NCI-H524 (cell line): ENCODE results near the gene C18orf63.
"Not testable (repeated sequence)": the region's sequence is repeated elsewhere in the genome, so short reads cannot be mapped to it uniquely, and the experiment has no call there.

ENCODE experiments used
- DNase-seq, 2 experiments: peaks; one replicate each; lab custom pipeline; 2025; lab: John Stamatoyannopoulos, UW

C18orf63 gene

DNA sequence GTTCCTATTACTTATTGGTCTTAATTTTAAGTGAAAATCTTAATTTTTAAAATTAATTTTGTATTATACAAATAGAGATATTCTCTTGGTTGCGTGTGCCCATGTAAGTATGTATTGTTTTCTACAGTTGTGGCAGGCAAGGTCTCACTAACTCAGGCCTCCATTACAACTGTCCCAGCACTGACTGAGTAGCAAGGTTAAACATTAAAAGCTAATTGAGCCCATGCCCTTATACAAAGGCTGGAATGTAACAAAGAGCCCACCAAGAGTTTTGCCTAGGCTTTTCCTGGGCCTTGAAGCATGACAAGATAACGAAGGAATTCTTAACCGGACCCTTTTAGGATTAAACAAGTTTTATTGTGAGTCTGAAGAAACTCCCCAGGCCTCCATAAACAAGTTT is 11.2 kb downstream of the C18orf63 start:
- not testable (repeated sequence) for DNase-seq

DNA sequence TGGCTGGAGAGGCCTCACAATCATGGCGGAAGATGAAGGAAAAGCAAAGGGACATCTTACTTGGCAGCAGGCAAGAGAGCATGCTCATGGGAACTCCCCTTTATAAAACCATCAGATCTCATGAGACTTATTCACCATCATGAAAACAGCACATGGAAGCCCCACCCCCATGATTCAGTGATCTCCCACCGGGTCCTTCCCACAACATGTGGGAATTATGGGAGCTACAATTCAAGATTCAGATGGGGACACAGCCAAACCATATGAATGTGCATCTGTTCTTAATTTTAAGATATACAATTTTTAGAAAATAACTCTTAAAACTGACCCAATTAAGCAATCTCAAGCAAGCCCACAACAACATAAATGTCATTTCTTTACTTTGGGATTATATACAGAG is 12.6 kb downstream of the C18orf63 start:
- no peak for DNase-seq

DNA sequence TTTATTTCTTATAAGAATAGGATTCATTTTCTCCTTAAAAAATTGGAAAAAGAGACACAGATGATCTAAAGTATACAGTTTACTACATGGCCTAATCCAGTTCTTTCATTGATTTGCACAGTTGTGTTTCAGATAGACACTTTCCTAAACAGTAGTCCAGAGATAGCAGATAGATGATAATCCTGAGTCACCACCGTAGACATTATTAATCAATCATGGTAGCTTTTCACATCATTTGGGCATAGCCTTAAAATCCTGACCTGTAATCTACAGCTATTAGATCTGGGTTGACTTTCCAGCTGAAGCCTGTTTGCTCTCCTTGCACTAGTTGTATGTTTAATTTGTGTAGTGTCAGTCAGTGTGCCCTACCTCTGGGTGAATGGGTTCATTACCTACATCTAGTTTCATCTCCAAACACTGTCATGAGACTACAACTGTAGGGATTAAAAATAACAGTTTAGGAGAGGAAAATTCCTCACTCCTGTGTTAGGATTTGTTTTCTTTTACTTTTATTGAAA is 14.1 kb downstream of the C18orf63 start:
- no peak for DNase-seq

DNA sequence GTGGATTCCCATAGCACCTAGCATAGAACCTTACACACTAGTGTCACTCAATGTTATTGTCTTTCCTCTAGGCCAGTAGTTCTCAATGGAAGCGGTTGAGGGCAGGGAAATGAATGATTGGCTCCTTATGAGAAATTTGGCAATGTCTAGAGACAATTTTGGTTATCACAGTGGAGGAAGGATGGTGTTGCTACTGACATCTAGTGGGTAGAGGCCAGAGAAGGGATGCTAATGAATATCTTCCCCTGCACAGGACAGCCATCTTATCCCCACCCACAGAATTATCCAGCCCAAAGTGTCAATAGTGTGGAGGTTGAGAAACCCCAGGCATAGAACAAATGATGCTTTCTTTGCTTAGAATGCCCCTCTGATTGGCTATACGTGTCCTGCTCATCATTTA is 15.8 kb downstream of the C18orf63 start:
- DNase-seq: peak; percentile 5 to 25

DNA sequence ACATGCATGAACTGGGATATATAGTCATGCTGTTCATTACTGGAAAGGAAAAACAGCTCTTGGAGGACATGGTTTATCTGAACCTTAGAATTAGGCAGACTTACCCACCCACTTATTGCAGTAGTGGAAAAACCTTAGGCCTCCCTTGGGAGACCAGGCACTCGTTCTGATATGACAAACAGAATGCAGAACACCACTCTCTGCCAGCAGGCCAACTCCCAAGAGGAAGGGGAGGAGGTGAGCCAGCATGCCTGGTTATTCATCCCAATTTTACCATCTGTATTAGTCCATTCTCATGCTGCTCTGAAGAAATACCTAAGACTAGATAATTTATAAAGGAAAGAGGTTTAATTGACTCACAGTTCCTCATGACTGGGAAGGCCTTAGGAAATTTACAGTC is 17.5 kb downstream of the C18orf63 start:
- DNase-seq: no peak

DNA sequence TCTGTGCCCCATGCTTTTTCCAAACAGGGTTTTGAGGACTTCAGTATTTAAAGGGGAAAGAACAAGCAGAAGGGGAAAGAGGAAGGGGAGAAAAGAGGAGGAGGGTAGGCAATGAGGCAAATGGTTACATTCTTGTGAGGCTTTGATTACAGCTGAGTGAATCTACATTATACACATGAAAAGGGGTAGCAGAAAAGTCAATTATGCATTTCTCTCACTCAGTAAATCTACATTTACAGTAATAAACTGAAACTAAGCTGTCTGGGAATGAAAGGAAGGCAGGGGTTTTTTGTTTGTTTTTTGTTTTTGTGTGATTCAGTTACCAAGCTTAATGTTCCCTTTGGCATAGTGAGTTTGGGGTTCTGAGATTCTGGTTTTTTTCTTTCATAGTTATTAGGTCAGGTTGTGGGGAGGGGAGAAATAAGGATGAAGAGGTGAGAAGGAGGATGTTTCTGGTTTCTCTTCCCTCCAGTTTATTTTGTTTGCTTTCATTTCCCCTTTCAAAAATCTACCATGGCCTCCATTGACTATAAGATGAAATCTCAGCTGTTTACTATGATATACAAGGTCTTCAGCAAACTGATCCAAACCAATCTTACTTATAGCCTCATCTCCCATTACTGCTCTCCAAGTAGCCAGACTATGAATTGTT is 18.7 kb downstream of the C18orf63 start:
- no peak for DNase-seq

DNA sequence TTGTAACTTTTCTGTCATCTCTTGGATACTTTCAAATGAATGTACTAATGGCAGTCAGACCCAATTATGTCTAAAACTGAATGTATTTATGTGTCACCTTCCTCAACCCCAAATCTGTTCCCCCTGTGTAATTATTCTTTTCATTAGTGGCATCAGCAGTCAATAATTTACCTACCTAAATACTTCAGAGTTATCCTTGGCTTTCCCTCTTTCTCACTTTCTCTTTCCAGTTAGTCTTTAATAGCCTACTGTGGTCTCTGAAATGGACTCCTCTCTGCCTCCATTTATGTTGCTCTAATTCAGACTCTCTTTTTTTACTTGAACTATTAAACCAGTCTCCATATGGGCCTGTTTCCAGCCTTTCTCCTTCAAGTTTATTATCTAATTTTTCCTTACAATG is 21.0 kb downstream of the C18orf63 start:
- no peak for DNase-seq

DNA sequence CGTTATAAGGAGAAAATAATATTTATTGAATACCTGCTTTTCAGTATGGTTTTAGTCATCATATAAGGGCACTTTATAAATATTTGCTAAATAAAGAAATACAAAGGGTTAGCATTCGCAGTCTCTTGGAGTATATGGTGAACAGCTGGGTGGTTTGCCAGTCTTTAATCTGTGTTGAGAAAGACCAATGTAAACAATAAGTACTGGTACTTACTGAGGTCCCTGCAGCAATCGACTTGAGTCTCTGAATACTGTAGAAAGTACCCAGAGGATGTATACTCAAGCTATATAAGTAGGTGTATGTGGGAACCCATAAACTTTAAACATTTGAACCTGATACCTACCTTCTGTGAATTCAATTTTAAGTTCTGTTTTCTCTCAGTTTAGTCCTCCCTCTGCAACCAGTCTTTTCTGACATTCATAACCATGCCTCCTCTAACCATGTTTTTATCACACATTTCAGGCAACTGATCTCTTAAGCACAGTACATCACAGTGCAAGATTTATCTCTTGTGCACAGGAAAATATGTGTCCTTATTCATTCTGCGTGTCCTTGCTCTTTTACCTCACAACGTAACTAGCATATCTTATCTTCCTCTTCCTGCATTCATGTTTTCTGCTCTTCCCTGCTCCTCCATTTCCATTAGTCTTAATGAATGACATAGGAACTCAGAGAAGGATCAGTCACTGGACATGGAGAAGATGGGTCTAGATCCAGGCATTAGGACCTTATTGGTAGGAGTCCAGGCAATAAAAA is 21.7 kb downstream of the C18orf63 start:
- DNase-seq: no peak

DNA sequence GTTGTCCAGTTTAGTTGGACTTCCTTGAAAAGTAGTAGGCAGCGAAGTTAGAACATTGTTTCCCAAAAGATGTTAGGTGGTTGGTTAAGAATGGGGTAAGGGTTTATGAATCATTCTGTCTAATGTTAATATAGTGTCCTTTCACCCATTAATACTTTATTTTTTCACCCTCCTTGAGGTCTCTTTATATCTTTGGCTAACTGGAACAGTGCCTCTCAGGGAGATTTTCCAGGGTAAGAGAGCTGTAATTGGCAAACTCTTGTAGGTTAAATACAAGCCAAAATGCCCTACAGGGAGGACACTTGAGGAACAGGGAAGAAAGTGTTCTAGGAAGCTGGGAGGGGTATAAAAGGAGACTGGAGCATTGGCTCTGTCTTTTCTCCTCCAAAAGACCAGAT is 22.3 kb downstream of the C18orf63 start:
- no peak for DNase-seq

DNA sequence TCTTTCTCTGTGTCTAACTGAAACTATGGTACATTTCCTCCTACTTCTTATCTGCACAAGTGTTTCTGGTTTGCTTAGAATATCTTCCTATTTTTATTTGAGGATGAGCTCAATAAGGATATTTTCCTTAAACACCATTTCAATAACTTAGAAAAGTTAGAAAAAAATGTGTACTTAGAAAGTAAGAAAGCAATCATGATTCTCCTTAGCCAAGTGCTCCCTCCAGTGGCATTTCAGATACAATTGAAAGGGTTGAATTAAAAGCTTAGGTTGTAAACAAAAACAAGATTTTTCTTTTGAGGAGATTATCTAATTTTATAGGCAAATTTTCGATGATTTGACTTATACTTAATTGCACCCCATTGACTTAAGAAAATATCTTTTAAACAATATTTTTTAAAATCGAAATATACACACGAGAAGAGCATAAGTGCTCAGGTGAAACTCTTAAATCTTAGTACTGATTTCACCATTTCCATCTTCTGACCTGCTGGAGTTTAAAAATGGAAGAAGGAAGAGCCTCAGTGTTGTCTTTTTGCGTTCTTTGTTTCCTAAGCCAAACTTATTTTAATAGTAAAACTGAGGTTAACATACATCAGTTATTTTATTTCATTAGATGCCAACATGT is 26.9 kb downstream of the C18orf63 start:
- DNase-seq: peak; percentile 14 to 34

DNA sequence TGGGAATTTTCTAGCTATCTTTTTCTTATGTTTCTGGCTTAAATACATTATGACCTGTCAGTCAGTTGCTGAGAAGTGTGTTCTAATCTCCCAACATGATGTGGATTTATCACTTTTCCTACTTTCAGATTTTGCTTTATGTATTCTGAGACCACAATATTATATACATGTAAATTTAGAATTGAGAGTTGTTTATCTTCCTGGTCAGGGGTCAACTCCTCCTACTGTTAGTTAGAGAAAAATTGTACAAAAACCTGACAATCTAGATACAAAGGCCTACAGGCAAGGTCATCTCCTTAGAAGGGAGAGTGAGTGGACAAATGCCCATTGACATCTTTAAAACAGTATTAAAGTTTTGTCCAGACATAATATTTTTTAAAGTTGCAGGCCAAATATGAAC is 30.6 kb downstream of the C18orf63 start:
- DNase-seq: no peak

DNA sequence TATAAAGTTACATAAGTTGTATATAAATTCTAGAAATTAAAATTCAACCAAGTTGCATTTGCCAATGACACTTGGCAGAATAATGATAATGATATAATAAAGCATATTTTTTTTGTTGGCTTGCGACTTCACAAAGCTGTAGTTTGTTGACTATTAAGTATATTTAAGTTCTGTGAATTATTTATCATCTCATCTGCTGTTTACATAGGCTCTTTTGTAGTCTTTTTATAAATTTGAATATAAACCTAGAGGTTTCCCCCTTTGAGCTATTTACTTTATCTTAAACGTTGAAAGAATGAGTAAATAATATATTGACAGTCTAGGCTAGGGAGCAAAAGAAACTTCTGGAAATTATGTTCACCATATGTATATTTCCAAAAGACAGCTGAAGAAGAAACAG is 32.9 kb downstream of the C18orf63 start:
- no peak for DNase-seq

DNA sequence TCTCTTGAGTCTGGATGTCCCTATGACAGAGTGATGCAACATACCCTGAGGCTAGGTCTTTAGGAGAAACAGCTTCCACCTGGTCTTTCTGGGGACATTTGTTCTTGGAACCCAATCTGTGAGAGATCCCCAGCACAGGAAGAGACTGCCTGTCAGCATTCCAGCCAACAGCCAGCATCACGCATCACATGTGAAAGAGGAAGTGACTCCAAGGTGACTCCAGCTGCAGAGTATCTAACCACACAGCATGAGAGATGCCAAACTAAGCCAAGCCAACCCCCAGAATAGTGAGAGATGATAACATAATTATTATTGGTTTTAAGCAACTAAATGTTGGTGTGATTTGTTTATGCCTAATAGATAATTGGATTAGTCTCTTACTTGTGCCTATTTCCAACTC is 35.7 kb downstream of the C18orf63 start:
- DNase-seq: no peak

DNA sequence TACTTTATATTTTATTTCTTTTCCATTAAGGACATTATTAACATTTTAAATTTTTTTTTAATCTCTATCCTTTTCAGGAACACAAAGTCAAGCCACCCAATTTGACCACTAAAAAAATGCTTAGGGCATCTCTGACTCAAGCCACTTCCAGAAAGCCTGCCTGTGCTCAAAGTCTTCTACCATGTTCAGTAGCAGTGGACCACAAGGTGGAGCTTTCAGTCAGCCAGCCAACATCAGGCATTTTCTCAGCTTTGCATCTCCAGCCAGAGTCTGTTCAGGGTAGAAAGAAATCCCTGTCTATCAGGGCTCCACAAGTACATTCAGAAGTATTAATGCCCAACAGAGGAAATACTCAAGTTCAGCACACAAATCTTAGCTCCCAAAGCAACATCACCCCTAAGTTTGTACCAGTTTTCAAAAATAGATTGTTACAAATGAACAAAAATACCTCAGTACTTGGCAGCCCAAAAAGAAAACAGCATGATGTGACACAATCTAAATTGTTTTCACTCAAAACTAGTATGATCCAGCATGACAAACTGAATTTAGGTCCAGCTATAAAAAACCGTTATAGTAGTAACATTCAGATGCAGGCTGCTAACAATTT is 37.6 kb downstream of the C18orf63 start:
- peak; percentile 30 to 55 for DNase-seq

DNA sequence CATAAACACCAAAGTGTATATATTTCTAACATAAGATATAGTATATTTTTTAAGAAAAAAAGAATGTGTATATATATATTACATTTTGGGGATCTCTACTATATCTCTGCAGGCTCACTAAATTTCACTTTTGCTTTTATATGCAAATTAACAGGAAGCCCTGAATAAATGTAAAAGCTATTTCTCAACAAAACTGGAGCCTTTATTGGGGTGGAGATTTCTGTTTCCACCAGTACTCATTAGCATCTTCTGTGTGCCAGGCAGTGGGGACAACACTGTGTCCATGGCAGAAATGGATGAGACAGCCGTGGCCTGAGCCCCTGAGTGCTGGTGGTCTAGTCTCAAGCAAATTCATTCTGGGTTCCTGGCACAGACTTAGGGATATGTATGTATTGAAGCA is 41.3 kb downstream of the C18orf63 start:
- DNase-seq: no peak

DNA sequence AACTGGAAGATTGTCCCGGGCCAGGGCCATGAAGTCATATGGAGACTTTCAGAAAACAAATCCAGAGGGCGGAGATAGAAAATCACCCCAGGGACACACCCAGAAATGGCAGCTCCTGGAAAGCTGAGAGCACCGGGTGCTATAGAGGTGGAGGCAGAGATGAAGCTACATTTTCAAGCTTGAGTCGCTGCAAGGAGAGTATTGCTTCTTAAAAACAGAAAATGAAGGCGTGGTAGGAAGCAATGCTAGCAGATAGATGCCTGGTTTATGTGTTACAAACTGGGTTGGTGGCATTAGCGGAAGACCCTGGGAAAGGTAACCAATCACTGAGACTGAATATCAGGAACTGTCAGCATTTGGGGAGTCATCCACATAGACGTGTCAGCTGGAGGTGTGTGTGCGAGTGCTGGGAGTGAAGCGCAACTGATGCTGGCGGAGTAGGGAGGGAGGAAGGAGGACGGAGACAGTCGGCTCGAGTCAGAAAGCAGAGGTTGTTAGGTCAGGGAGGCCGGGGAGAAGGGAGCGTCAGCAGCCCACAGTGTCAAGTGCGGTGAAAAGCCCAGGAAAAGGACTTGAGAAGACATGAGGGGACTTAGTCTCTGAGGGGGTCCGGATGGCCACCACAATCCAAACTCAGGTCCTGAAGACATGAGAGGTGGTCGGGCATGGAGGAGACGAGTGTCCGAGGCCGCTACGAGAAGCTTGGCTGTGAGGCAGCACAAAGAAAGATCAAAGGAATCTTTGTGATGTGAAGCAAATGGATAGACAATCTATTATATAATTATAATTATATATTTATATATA is 45.4 kb downstream of the C18orf63 start:
- no peak for DNase-seq

DNA sequence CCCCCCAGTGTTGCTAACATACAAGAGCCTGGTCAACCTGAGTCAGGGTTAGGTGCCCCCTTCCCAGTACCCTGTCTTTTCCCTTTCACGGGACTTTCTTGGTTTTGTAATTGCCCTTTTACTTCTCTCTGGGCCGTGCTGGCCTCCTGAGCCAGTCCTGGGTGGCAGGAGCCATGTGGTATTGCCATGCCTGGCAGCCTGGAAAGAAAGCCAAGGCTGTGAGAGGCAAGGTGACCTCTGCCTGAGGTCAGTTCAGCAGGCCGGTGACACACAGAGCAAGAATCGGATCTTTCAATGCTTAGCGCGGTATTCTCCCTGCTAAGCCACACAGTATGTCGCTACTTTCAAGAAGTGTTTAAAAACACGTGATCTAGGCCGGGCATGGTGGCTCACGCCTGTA is 52.3 kb downstream of the C18orf63 start:
- no peak for DNase-seq

DNA sequence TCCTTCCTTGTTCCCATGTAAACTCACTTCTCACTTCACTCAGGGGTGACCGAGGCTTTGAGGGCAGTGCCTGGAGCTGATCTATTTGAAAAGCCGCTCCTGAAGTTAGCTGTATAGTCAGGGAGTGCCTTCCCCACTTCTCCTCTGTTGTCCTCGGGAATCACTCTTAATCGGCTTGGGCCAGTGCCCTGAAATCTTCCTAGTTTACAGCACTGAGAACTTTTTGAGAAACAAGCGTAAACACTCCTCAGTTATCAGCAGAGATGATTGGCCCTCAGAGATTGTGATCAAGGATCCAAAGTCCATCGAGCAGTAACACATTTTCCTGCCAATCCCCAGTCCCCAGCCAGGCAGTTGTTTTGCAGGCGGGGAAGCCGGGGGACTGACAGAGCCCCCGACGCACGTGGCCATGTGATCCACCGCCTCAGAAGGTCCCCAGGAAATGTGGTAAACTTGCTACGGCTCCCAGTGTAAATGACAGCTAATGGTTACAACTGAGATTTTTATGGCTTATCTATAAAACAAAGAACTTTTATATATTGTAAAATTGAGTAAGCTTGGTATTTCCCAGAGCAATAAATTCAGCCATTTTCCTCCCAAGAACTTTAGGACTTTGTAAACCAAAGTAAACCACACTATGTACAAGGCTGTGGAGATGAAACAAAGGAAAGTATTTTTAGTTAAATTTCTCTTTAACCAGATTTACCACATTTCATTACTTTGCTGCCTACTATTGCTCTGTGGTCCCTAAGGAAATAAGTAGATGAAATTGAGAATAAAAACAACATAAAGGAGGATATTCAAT is 53.5 kb downstream of the C18orf63 start:
- no peak for DNase-seq

DNA sequence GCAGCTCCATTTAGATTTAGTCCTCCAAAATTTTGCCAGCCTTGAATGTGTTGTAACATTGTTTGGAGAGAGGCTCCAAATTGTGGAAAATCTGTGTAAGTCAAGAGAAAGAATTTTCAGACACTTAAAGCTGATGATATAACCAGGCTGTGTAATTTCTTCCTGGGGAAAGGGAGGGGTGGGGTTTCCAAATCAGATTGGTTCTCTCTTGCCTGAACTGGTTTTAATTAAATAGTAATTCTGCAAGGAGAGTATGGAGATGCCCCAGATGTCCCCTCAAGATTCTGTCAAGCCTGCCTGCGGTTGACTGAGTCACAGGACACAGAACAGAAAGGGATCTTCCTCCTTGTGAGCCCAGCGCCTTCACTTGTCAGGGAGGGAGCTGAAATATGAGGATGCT is 54.5 kb downstream of the C18orf63 start:
- DNase-seq: no peak

DNA sequence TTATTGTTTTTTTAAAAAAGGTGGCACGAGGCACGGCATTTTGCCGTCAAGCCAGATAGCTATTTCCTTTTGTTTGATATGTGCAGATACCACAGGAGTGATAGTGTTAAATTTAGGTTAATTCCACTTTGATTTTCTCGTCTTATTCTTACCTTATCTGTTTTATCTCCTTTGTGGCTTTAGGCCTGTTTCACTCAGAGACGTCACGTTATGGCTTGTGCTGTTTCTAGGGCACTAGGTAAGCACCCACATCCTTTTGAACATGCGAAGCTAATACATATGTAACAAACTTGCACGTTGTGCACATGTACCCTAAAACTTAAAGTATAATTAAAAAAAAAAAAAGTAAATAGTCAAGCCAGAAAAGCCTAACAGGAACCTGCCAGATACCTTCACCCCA is 57.8 kb downstream of the C18orf63 start:
- DNase-seq: no peak

DNA sequence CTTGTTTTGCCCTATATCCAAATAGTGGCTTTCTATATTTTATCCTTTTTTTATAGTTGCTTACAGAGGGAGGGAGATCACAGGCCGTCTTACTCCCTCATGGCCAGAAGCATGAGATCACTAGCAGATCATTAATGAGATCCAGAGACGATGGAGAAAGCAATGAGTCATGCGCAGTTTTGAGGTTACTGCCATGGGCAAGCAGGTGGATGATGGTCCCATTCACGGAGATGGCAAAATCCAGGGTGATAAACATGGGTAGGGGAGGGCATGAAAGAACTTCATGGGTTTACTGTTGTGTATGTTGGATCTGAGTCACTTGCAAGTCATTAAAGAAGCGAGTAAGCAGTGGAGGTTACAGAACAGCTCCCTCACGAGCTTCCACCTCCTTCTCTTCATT is 60.4 kb downstream of the C18orf63 start:
- no peak for DNase-seq
